ENCODE measurements around the gene COG7. TPM values are rescaled to one million over a fixed set of nuclear protein-coding genes. Genes with fewer than 3 reads are reported as not detected.
A peak's percentile ranks its signal among the peaks of the same experiment; 100 is the strongest.
"Not testable (repeated sequence)": the region's sequence is repeated elsewhere in the genome, so short reads cannot be mapped to it uniquely, and the experiment has no call there.

The COG7 gene
- total RNA-seq, 1 donor from 2014 or later = 17.7 TPM

DNA sequence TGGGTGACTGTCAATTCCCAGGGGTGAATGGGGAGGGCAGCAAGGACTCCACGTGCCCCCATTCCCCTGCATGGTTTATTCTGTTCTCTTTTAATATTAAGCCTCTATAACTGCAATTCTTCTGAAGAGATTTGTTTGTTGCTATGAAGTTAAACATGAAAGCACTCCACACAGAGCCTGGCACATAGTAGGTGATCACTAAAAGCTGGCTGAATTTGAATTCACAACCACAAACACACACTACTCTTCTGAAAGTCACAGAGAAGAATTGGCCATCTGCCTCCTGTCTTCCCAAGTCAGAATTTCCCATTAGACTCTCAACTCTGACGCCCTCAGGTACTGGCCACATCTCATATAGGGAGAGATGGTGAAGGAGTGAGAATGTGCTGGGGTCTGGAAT is 55.5 kb downstream of the COG7 start:
- no peak for DNase-seq (ENCODE audit: low spot score)
- peaks cover 53% of the 10 kb centered on the region for H3K36me3 Mint-ChIP-seq (ENCODE audit: low read depth)

DNA sequence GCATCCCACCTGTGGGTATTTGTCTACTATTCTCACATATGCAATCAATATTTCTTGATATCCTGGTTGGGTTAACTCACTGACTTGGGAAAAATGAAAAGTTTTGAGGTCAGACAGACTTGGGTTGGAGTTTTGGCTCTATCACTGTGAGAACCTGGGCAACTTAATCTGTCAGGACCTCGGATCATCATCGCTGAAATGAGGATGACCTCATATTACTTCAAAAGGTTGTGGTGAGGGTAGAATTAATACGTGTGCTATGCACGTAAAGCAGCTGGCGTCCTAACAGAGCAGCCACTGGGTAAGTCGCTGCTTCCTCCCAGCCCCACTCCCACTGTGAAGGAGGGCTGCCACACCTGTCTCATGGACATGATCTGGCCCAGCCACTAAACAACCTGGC is 57.3 kb downstream of the COG7 start:
- H3K9me3 Mint-ChIP-seq (ENCODE audit: low read depth) = no peaks in the 10 kb centered on the region
- no peaks in the 10 kb centered on the region for H3K27me3 Mint-ChIP-seq (ENCODE audit: low read depth)
- no peak overlapping the region for H3K4me3 Mint-ChIP-seq (ENCODE audit: unreplicated experiment)
- peaks cover 58% of the 10 kb centered on the region for H3K36me3 Mint-ChIP-seq (ENCODE audit: low read depth)
- no peaks in the 10 kb centered on the region for H3K4me1 Mint-ChIP-seq (ENCODE audit: low read depth)
- no peak overlapping the region for H3K27ac Mint-ChIP-seq (ENCODE audit: unreplicated experiment)
- TF ChIP-seq, protein P1, sequence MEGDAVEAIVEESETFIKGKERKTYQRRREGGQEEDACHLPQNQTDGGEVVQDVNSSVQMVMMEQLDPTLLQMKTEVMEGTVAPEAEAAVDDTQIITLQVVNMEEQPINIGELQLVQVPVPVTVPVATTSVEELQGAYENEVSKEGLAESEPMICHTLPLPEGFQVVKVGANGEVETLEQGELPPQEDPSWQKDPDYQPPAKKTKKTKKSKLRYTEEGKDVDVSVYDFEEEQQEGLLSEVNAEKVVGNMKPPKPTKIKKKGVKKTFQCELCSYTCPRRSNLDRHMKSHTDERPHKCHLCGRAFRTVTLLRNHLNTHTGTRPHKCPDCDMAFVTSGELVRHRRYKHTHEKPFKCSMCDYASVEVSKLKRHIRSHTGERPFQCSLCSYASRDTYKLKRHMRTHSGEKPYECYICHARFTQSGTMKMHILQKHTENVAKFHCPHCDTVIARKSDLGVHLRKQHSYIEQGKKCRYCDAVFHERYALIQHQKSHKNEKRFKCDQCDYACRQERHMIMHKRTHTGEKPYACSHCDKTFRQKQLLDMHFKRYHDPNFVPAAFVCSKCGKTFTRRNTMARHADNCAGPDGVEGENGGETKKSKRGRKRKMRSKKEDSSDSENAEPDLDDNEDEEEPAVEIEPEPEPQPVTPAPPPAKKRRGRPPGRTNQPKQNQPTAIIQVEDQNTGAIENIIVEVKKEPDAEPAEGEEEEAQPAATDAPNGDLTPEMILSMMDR (IDR thresholded peaks at IDR 0.05) = no peak
- peak; percentile 19 for DNase-seq (ENCODE audit: low spot score)

More for the DNA sequence above, 55.5 kb downstream of the COG7 start:
- Mint-ChIP-seq H3K27me3 (ENCODE audit: low read depth) (no peaks in the 10 kb centered on the region), H3K4me1 (ENCODE audit: low read depth) (no peaks in the 10 kb centered on the region), H3K27ac (ENCODE audit: unreplicated experiment) (no peak overlapping the region), H3K9me3 (ENCODE audit: low read depth) (no peaks in the 10 kb centered on the region), H3K4me3 (ENCODE audit: unreplicated experiment) (no peak overlapping the region)
- TF ChIP-seq, protein P1 (IDR thresholded peaks at IDR 0.05) = no peak

DNA sequence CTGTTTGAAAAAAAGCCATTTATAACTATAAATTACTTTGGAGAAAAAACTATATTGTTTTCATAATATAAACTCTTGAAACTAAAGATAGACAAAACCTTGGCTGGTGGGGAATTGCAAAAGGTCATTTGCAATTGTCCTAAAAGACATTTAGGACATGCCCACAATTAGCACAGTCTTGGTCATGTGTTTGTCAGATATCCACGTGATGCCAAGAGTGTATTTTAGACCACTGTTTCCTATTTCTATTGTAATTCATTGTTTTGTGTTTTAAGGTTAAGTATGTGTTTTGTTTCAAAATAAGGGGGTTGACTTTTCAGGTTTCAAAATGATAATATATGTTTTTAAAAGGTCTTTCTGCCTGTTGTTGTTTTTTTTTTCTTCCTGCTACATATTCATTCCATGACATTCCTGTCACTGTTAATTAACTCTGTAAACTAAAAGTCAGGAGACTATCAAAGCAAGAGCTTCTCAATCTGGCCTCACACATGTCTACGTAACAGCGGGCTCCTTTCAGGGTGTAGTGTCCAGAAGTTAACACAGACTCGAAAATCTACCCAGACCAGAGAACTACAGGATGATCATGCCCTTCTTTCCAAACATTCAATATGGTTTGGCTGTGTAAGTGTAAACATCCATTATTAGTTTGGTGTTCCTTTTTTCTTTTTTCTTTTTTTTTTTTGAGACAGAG is 58.7 kb downstream of the COG7 start:
- no peak overlapping the region for H3K27ac Mint-ChIP-seq (ENCODE audit: unreplicated experiment)
- peaks cover 55% of the 10 kb centered on the region for H3K36me3 Mint-ChIP-seq (ENCODE audit: low read depth)
- TF ChIP-seq, protein P1 (IDR thresholded peaks at IDR 0.05) = no peak
- H3K4me1 Mint-ChIP-seq (ENCODE audit: low read depth) = no peaks in the 10 kb centered on the region
- no peak overlapping the region for H3K4me3 Mint-ChIP-seq (ENCODE audit: unreplicated experiment)
- no peaks in the 10 kb centered on the region for H3K27me3 Mint-ChIP-seq (ENCODE audit: low read depth)
- H3K9me3 Mint-ChIP-seq (ENCODE audit: low read depth) = no peaks in the 10 kb centered on the region
- DNase-seq (ENCODE audit: low spot score) = no peak

DNA sequence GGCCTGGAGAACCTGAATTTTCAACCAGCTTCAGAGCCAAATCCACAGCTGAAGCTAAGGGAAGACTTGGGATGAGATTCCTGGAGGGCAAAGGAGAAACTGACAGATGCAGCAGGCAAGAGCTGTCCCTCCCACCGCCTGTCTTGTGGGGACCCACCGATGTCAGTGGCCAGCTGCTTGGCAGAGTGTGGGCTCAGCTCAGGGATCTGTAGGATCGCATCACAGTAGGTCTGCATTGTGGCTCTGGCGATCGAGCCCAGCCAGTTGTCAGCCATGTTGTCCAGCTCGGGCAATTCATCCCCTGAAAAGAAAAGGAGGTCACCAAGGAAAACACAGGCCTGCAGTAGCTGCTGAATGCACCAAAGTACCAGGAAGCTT is 60.8 kb downstream of the COG7 start:
- no peak overlapping the region for H3K27ac Mint-ChIP-seq (ENCODE audit: unreplicated experiment)
- H3K9me3 Mint-ChIP-seq (ENCODE audit: low read depth) = no peaks in the 10 kb centered on the region
- H3K4me1 Mint-ChIP-seq (ENCODE audit: low read depth) = no peaks in the 10 kb centered on the region
- TF ChIP-seq, protein P1 (IDR thresholded peaks at IDR 0.05) = no peak
- no peak overlapping the region for H3K4me3 Mint-ChIP-seq (ENCODE audit: unreplicated experiment)
- H3K36me3 Mint-ChIP-seq (ENCODE audit: low read depth) = peaks cover 53% of the 10 kb centered on the region
- peak; percentile 59 for DNase-seq (ENCODE audit: low spot score)
- H3K27me3 Mint-ChIP-seq (ENCODE audit: low read depth) = no peaks in the 10 kb centered on the region

DNA sequence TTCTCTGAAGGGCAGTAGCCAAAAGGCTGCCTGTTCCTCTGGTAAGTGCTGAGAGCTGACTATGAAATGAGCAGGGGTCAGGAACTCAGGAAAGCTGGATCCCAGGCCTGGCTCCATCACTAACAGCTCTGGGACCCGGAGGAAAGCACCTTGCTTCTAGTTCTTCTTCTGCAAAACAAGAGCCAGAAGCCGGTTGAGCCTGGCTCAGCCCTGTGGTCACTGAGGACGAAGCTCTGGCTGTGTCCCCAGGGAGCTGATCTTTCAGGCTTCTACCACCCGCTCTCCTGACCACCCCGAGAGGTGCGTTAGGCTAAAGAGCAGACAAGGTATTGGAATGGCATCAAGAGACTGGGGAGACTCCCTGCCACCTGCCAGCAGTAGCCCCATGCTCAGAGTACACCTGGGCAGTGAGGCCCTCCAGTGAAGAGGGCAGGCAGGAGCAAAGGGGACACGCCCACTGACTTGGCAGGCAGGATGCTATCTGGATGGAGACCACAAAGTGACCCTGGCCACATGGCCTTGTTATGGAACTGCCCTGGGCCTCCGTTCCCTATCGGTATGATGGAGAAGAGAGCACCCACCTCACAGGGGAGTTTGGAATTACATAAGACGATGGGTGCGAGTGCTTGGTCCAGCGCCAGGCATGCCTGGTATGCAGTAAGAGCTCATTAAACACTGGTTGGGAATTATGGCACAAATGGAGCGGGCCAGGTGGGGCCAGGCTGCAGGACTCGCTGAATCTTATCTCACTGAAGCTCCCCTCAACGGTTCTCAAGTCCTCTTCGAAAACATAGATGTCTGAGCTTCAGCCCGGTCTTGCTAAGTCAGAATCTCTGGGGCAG is 61.4 kb downstream of the COG7 start:
- Mint-ChIP-seq H3K9me3 (ENCODE audit: low read depth) (no peaks in the 10 kb centered on the region), H3K4me1 (ENCODE audit: low read depth) (no peaks in the 10 kb centered on the region), H3K36me3 (ENCODE audit: low read depth) (peaks cover 50% of the 10 kb centered on the region), H3K4me3 (ENCODE audit: unreplicated experiment) (no peak overlapping the region), H3K27ac (ENCODE audit: unreplicated experiment) (no peak overlapping the region), H3K27me3 (ENCODE audit: low read depth) (no peaks in the 10 kb centered on the region)
- DNase-seq (ENCODE audit: low spot score) = peak; percentile 53
- TF ChIP-seq, protein P1 (IDR thresholded peaks at IDR 0.05) = no peak

DNA sequence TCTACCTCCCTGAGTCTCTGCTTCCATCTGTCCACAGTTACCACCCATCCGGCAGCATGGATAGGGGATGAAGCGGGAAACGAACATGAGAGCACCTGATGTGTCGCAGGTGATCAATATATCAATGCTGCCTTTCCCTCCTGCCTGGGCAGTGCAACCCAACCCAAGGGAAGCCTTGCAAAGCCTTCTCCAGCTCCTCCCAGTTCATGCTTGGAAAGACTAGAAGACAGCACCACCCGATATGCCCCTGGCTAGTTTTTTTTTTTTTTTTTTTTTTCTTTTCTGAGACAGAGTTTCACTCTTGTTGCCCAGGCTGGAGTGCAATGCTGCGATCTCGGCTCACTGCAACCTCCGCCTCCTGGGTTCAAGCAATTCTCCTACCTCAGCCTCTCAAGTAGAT is 63.1 kb downstream of the COG7 start:
- H3K9me3 Mint-ChIP-seq (ENCODE audit: low read depth); H3K4me1 Mint-ChIP-seq (ENCODE audit: low read depth); H3K27ac Mint-ChIP-seq (ENCODE audit: unreplicated experiment); H3K4me3 Mint-ChIP-seq (ENCODE audit: unreplicated experiment); H3K27me3 Mint-ChIP-seq (ENCODE audit: low read depth): not testable (repeated sequence)
- peaks cover 41% of the 10 kb centered on the region for H3K36me3 Mint-ChIP-seq (ENCODE audit: low read depth)
- DNase-seq (ENCODE audit: low spot score) = peak; percentile 30

Data from chondrocyte (in vitro differentiated cells).